CMK (cell line): ENCODE results near the gene TMEM87B.
"Not testable (repeated sequence)": the region's sequence is repeated elsewhere in the genome, so short reads cannot be mapped to it uniquely, and the experiment has no call there.

Source experiments
- DNase-seq: peaks from one replicate; pipeline ENCODE4 v3.0.0-alpha.2; 2010; ENCODE audit warnings: low read depth

The TMEM87B gene

DNA sequence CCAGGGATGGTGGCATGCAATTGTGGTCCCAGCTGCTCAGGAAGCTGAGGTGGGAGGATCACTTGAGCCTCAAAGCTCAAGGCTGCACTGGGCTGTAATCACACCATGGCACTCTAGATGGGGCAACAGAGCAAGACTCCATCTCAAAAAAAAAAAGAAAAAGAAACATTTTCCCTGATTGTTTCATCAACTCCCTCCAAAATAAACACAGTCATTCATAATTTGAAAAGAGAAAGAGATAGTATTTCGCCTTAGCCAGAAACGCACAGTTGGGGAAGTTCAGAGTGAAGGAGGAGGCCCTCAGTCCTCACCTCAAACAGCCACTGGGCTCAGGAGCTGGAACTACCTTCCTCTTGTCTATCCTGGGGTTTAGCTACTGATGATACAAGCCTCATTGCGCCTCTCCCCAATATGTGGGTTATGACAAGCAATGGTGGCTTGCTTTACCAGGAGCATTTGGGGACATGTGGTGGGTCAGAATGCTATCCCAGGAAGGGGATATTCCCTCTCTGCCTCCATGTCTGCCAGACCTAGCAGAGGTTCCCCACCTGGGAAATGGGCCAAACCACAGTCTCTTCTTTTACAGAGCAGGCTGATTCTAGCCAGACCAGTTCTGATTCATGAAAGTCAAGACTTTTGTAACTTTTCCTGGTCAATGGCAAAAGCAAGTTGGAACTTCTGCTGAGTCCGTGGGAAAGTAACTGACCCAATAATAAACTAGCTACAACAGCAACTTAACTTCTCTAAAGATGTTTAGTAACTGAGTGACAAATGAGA lies 22.2 kb upstream of the TMEM87B start:
- no peak for DNase-seq

DNA sequence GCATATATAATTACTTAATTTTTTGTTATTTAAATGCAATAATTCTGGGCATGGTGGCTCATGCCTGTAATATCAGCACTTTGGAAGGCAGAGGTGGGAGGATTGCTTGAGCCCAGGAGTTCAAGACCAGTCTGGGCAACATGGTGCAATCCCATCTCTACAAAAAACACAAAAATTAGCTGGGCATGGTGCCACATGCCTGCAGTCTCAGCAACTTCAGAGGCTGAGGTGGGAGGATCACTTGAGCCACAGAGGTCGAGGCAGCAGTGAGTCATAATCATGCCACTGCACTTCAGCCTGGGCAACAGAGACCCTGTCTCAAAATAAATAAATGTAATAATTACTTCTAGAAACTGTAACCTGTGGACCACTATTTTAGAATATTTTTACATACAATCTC lies 21.5 kb upstream of the TMEM87B start:
- no peak for DNase-seq

DNA sequence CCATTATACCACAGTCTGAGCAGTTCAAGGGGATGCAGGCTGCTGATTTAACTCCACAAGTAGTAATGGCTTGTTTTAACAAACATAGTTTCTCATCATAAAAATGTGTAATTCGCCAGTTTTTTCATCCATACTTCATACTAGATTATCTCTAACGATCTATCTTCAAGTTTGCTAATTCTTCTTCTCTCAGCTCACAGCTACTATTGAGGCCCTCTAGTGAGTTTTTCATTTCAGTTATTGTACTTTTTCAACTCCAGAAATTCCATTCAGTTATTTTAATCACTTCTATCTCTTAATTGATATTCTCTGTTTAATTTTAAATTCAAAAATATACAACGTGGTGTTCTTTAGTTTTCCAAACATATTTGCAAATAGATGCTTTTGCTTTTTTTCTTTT lies 20.1 kb upstream of the TMEM87B start:
- DNase-seq: no peak

DNA sequence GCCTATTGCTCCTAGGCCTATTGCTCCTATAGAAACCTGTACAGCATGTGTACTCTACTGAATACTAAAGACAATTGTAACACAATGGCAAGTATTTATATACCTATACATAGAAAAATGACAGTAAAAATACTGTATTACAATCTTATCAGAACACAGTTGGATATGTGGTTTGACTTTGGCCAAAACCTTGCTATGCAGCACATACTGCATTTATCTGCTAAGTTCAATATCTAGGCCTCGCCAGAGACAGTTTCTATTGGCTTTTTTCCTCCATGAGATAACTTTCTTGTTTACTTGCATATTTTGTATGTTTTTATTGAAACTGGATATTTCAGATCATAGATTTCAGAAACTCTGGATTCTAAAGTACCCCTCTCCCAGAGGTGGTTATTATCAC lies 19.3 kb upstream of the TMEM87B start:
- no peak for DNase-seq

DNA sequence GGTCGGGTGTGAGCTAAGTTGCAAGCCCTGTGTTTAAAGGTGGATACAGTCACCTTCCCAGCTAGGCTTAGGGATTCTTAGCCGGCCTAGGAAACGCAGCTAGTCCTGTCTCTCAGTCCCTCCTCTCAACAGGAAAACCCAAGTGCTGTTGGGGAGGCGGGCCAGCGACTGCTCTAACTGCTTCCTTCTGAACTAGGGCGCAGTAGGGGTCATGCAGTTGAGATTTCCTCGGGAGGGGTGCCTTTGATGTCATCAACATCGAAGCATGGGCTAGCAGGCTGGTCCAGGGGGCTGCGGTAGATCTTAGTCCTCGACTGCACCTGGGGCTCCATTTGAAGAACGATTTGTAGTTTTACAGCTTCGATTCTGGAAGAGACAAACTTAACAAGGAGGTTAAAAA lies 15.5 kb upstream of the TMEM87B start:
- not testable (repeated sequence) for DNase-seq

DNA sequence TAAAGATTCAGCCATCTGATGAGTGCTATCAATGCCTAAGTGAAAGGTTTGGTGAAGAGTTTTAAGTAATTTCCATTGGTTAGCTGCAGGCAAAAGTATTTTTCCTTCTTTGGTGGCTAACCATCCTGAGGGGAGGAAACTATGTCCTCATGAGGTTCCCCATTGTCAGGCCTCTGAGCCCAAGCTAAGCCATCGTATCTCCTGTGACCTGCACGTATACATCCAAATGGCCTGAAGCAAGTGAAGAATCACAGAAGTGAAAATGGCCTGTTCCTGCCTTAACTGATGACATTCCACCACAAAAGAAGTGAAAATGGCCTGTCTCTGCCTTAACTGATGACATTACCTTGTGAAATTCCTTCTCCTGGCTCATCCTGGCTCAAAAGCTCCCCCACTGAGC lies 15.0 kb upstream of the TMEM87B start:
- not testable (repeated sequence) for DNase-seq

DNA sequence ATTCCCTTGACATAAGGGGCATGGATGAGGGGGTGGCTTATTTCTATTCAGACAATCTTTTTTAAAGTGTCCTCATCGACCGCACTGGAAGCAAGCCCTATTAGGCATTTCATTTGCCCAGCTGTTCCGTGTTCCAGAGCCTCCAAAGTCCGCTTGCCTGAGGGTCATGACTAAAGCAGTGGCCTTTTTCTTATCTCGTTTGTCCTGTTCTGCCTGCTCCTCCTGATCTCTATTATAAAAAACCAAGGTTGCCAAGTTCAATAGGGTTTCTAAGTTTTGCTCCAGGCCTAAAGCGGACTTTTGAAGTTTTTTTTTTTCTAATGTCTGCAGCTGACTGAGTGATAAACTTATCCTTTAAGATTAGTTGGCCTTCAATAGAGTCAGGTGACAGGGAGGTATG lies 13.6 kb upstream of the TMEM87B start:
- not testable (repeated sequence) for DNase-seq

DNA sequence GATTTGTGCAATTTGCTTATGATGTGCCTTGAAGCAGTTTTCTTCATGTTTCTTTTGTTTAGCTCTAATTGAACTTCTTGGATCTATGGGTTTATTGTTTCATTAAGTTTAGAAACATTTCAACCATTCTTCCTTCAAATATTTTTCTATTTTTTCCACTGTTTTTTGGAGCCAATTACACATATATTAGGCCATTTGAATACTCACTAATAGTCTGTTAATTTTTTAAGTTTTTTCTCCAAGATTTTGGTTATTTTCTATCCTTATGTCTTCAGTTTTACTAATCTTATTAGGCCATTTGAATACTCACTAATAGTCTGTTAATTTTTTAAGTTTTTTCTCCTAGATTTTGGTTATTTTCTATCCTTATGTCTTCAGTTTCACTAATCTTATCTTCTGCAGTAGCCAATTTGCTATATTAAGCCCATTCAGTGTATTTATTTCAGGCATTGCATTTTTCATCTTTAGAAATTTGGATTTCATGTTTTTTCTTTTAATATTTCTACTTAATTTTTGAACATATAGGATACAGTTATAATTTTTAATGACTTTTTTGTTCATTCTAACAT lies 9.5 kb upstream of the TMEM87B start:
- no peak for DNase-seq

DNA sequence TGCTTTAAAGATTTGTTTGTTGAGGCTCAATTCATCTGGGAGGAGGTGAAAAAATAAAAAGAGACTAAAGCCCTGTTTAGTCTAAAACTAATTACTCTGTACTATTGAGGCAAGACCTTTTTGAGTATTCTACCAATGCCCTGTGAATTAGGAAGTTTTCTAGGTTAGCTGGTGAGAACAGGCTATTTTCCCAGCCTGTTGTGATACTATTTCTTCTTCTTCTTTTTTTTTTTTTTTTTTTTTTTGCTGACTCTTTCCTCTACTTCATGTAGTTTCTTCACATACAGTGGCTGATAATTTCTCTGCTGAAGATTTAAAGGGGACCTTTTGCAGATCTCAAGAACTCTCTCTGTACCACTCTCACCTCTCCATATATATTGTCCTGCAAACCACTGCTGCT lies 8.8 kb upstream of the TMEM87B start:
- DNase-seq: no peak

DNA sequence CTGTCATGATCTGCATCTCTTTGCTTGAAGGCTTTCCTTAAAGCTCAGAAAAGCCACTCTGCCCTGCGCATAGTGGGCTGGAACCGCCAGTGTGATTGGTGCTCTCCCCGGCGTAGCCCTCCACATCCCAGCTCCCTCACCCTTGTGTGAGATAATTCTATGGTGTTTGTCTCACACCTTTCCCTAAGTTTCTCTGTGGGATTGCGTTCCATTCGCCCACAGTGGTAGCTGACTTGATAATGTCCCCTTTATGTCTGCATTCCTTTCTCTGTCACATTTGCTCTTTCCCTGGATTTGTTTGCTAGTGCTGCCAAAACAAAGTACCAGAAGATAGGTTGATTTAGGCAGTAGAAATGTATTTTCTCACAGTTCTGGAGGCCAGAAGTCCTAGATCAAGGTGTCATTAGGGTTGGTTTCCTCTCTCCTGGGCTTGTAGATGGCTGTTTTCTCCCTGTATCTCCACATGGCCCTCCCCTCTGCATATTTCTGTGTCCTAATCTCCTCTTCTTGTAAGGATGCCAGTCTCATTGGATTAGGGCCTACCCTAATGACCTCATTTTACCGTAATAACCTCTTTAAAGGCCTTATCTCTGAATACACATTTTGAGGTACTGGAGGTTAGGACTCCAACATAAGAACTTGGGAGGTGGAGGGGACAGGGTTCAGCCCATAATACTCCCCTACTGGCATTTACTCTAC lies 7.4 kb upstream of the TMEM87B start:
- DNase-seq: no peak

DNA sequence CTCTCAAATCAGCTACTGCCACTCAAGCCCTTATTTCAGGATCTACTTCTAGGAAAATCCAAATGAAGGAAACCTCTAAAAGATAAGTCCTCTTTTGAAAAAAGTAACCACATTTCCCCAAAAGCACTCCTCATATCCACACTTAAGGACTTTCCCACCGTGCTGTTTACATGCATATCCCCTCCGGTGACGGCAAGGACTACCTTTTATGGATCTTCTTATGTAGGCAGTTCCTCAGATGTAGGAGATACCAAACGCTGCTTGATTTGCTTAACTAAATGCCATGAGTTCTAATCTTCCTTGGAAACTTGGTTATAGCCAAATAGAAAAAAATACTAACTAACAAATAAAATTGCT lies 6.9 kb upstream of the TMEM87B start:
- DNase-seq: no peak

DNA sequence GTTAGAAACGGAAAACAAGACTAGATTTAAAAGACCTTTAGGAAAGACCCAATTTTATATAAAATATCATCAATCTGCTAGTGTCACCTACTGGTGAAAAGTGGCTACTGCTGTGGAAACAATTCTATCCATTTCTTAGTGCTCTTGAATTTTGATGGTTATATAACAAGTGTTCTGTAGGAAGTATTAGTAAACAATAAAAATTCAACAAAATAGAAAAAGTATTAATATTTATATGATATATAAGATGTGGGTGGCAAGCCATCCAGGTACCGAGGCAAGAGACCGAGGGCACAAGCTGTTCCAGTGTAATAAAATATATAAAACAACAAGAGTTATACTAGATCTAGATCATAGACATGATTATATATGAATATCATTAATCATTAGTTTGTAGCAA lies 6.2 kb upstream of the TMEM87B start:
- DNase-seq: no peak

DNA sequence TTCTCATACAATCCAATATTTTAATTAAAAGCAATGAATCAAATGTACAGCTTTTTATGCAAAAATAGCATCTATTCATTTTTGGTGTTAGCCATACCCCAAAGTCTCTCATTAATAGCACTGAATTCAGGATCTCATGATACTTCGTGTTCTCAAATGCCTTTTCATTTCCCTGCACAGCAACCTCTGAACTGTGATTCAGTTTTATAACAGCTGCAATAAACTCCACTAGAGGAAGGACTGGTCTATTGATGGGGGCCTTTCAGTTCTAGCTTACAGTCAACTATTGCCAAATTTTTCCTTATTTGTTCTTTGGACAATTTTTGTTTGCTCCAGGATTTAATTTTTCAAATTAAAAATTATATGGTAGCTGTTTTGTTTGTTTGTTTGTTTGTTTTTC lies 4.8 kb upstream of the TMEM87B start:
- DNase-seq: no peak

DNA sequence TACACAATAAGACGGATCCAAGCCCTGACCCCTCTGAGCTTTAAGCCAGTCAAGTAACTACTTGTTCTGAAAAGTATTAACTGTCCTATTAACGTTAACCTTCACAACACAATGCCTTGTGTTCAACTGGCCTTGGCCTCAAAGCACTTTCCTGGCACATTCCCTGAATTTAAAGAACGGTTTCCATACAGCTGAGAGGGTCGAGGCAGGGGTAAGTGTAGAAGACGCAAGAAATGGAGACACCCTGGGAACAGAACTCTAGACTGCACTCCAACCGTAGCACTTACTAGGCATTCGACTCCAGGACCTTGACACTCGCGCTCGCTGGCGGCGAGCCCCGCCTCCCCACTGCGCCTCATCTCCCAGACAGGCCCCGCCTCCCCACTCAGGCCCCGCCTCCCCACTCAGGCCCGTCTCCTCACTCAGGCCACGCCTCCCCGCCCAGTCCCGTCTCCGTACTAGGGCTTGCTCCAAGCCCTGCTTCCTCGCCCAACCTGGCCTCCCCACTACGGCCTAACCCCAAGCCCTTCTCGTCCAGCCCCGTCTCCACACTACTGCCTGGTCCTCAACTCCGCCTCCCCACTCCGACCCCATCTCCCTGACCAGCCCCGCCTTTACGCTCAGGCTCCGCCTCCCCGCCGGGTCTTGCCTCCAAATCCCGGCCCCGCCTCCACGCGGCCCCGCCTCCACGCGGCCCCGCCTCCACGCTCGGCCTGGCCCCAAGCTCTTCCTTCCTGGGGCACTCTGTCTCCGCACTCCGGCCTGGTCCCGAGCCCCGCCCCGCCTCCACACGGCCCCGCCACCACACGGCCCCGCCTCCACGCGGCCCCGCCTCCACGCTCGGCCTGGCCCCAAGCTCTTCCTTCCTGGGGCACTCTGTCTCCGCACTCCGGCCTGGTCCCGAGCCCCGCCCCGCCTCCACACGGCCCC lies 887 bp upstream of the TMEM87B start:
- DNase-seq: peak; percentile 82

DNA sequence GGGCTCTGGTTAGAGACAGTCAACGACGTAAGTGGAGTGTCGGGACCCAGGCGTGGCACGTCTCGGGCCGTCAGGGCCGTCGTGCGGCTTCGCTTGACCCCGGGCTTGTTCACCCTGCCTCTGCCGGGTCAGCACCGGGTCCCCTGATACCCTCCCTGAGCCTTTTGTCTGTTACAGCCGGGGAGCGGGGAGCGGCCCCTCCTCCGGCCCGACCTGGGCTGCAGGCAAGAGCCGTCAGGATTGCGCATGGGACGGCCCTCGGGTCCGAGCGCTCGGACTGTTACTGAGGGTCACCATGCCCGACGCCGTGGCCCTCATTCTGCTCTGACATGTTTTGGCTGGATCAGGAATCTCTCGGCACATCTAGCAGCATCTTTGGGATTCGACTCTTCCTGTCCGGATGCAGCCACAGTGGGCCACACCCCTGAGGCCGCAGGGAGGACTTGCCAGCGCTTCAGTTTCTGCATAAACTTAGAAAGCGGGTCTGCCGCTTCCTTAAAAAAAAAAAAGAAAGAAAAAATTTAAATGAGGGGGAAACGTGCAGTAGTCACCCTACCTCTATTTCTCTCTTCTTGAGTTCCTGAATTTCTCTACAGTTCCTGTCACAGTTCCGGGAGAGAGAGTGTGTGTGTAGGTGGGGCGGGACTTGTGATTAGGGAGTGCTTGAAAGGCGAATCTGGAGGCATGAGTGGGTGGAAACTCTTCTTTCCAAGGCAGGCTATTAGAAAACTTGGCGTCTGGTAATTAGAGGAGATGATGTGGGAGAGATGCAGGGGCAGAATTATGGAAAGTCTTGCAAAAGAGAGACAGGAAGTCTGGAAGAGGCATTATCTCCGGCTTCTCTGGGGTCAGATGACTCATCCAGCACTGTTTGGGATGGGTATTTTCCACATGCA lies 909 bp downstream of the TMEM87B start:
- DNase-seq: no peak

DNA sequence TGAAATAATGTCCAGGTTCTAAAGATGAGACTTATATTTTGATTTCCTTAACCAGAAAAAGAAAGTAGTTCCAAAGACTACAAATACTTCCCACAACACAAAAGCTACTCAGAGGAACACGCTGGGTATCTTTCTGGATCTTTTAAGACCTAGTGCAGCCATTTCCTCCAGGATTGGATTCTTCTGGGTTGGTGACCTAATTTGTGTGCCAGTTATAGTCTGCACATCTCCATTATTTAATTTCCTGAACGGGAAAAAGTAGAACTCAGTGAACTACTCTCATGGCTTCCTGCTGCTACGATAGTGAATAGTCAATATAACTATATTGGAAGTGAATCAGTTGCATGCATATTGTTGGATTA lies 1.5 kb downstream of the TMEM87B start:
- DNase-seq: no peak

DNA sequence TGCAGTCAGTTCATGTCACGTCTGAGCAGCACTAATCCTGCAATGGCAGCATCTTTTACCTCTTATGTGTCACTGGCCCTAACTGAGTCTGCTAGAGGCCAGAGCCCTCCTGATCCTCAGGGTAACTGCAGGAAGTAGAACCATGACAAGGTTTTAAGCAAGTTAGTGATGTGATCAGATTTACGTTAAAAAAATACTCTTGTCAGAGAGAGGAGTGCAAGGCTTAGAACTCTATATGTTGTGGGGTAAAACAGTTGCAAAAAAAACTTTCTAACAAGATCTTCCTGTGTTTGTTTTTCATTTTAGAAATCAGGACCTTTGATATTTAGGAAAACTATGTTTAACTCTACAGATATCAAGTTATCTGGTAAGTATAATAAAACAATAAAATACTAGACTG lies 4.6 kb downstream of the TMEM87B start:
- DNase-seq: no peak

DNA sequence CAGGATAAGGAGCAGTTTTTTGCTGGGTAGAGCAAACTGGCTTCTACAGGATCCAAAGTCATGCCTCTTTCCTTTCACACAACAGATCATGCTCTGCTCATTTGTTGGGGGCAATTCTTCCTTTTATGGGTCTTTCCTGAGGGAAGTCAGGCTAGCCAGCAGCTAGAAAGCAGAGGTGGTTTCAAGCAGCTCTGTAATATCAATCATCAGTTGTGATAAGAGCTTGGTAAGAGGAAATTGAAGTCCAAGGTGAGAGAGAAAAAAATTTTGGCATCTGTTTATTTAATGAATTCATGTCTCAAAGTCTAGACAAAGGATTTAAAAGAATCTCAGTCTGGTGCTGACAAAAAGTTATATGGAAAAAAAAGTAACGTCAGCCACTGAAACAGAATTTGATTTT lies 6.2 kb downstream of the TMEM87B start:
- DNase-seq: no peak

DNA sequence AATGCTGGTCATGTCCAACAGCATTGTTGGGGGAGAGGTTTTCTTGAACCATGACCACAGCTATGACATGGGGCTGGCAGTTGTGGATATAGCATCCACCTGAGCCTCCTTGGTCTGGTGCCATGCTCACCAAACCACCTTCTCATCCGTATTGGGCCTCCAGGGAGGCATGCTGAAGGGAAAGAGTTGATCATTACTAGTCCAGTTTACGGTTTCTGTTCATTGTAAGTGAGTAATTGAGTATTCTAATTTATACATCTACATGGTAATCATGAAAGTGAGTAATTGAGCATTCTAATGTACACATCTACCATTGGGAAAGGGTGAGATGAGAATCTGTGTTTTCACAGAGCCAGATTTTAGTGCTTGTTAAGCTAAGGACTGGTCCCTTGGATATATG lies 6.8 kb downstream of the TMEM87B start:
- no peak for DNase-seq

DNA sequence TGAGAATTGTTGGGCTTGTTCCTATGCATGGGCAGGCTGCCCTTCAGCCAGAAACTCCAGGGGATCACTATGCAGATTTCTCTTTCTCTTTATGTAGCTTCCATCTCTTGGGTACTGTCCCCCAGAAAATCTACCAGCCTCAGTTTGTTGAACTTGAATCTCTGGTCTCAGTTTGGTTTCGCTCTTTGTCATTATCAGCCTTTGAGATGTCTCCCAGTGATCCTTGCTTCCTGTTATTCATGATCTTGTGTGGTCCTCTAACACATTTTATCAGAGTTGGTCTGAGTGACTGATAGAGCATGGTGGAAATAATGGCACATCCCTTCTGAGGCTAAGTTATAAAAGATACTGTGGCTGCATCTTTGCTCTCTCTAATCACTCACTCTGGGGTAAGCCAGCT lies 7.8 kb downstream of the TMEM87B start:
- no peak for DNase-seq

DNA sequence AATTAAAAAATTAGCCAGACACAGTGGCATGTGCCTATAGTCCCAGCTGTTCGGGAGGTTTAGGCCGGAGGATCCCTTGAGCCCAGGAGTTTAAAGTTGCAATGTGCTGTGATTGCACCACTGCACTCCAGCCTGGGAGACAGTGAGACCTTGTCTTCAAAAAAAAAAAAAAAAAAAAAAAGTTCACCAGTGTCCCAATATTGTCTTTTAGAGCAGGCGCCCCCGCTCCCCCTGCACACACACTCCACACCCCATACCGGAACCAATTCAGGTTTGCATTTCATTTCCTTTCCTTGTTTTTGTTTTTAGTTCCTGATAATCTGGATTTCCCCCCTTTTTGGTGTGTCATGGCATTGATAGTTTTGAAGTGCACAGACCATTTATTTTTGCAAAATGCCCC lies 10.4 kb downstream of the TMEM87B start:
- DNase-seq: no peak

DNA sequence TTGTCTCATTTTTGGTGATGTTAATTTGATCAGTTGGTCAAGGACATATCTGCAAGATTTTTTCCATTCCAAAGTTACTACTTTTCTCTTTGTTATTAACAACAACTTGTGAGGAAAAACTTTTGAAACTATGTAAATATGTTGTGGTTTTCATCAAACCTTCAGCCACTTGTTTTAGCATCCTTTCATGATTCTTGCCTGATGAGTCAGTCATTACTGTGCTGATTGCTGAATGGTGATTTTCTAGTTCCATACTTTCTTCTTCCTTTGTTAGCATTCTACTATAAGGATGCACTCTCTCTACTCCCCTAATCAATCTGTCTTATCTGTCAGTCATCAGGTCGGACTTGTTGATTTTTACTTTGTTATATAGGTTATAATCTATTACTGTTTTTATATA lies 10.9 kb downstream of the TMEM87B start:
- DNase-seq: no peak
